DMS53 treated with DMSO at 0.1 percent for 48 hours (cell line): Measurements from ENCODE around the gene SYT8.
"Not testable (repeated sequence)": the region's sequence is repeated elsewhere in the genome, so short reads cannot be mapped to it uniquely, and the experiment has no call there.

Experiments used
- DNase-seq: peaks from one replicate; lab custom pipeline; 2025; ENCODE audit not compliant: unreplicated experiment; lab: John Stamatoyannopoulos, UW

SYT8 gene

GRCh38 chr11:1883346-1884302 is 48.8 kb downstream of the SYT8 start:
- no peak for DNase-seq

DNA sequence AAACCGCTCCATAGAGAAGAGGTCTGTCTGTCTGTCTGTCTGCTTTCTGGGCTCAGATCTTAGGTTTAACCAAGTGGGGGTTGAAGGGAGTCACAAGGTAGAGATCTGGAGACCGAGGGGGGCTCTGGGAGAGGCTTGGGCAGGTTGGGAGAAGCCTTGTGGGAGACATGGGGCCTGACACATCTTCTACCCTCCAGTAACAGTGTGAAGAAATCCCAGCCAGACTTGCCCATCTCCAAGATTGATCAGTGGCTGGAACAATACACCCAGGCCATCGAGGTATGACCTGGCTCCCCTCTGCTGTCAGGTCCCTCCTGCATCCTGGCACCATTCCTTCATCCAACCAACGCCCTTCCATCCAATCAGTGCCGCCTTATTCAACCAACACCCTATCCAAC is 49.5 kb downstream of the SYT8 start:
- DNase-seq = no peak

- DNase-seq = not testable (repeated sequence)
Observed at GRCh38 chr11:1886551-1886950, 51.8 kb downstream of the SYT8 start.
